GM19372 (cell line): ENCODE measurements around the gene BUB1.
"Not testable (repeated sequence)": the region's sequence is repeated elsewhere in the genome, so short reads cannot be mapped to it uniquely, and the experiment has no call there.

ENCODE experiments used
- ATAC-seq: cut with Tn5 transposase; IDR thresholded peaks from one replicate; pipeline ENCODE4 v1.9.1; 2021; ENCODE audit warnings: mild to moderate bottlenecking, low read depth, moderate library complexity; ENCODE audit not compliant: unreplicated experiment

The BUB1 gene

GRCh38 chr2:110608788-110609502 lies 68.9 kb downstream of the BUB1 start:
- not testable (repeated sequence) for ATAC-seq

- not testable (repeated sequence) for ATAC-seq
These were observed 72.8 kb downstream of the BUB1 start for GRCh38 chr2:110605057-110605456.

GRCh38 chr2:110603917-110604591 lies 73.8 kb downstream of the BUB1 start:
- ATAC-seq = not testable (repeated sequence)

- not testable (repeated sequence) for ATAC-seq
These were observed 75.7 kb downstream of the BUB1 start for GRCh38 chr2:110602139-110602538.

- not testable (repeated sequence) for ATAC-seq
These were observed 85.9 kb downstream of the BUB1 start for GRCh38 chr2:110591973-110592372.

GRCh38 chr2:110589677-110590330 lies 88.1 kb downstream of the BUB1 start:
- not testable (repeated sequence) for ATAC-seq

GRCh38 chr2:110588520-110588919 lies 89.3 kb downstream of the BUB1 start:
- not testable (repeated sequence) for ATAC-seq
